ENCODE data around the gene RAB7A. TPM values are rescaled to one million over a fixed set of nuclear protein-coding genes. Genes with fewer than 3 reads are reported as not detected.
A peak's percentile ranks its signal among the peaks of the same experiment; 100 is the strongest.

The RAB7A gene
- total RNA-seq, 1 donor from 2014 or later, result 319 TPM

GRCh38 chr3:128735884-128736283 is 9.9 kb downstream of the RAB7A start:
- no peaks in the 10 kb centered on the region for H3K27me3 Mint-ChIP-seq (ENCODE audit: low read depth, unreplicated experiment)
- no peak overlapping the region for H3K4me2 ChIP-seq (ENCODE audit: low read length)
- no peak overlapping the region for H3K27ac ChIP-seq (ENCODE audit: low read depth, low read length)
- peaks cover 99% of the 10 kb centered on the region for H3K79me2 ChIP-seq (ENCODE audit: insufficient read depth, low read length)
- H3K9me3 Mint-ChIP-seq (ENCODE audit: unreplicated experiment), result no peaks in the 10 kb centered on the region
- DNase-seq (ENCODE audit: low read depth), result no peak
- H3K27me3 ChIP-seq (ENCODE audit: insufficient read depth, low read length), result no peaks in the 10 kb centered on the region
- H4K20me1 ChIP-seq (ENCODE audit: insufficient read depth, low read length), result peaks cover 94% of the 10 kb centered on the region
- no peak overlapping the region for H3K27ac Mint-ChIP-seq (ENCODE audit: unreplicated experiment)
- H3K4me3 ChIP-seq (ENCODE audit: insufficient read depth, low read depth, low read length), result no peak overlapping the region
- H3K9me3 ChIP-seq (ENCODE audit: insufficient read depth, low read depth, low read length), result no peaks in the 10 kb centered on the region
- H2AFZ ChIP-seq (ENCODE audit: low read depth, low read length), result no peak overlapping the region
- no peaks in the 10 kb centered on the region for H3K4me1 ChIP-seq (ENCODE audit: insufficient read depth, low read length)
- FAIRE-seq, result no peak
- no peaks in the 10 kb centered on the region for H3K36me3 ChIP-seq (ENCODE audit: insufficient read depth, low read length)
- peaks cover 8% of the 10 kb centered on the region for H3K36me3 Mint-ChIP-seq (ENCODE audit: low read depth, unreplicated experiment)
- no peak overlapping the region for H3K9ac ChIP-seq (ENCODE audit: low read length)
- no peak overlapping the region for H3K4me3 Mint-ChIP-seq (ENCODE audit: unreplicated experiment)
- H3K4me1 Mint-ChIP-seq (ENCODE audit: low read depth, unreplicated experiment), result peaks cover 38% of the 10 kb centered on the region
- TF ChIP-seq CTCF (IDR thresholded peaks at IDR 0.05; ENCODE audit: insufficient read depth, low read depth, low read length), result no peak
- no peak for TF ChIP-seq EZH2 (IDR thresholded peaks at IDR 0.05; ENCODE audit: insufficient read depth, low read length)

- Histone ChIP-seq H3K27me3 (ENCODE audit: insufficient read depth, low read length) (no peaks in the 10 kb centered on the region), H3K27ac (ENCODE audit: low read depth, low read length) (no peak overlapping the region), H3K9me3 (ENCODE audit: insufficient read depth, low read depth, low read length) (no peaks in the 10 kb centered on the region), H3K4me2 (ENCODE audit: low read length) (no peak overlapping the region), H3K9ac (ENCODE audit: low read length) (no peak overlapping the region), H3K4me1 (ENCODE audit: insufficient read depth, low read length) (no peaks in the 10 kb centered on the region), H3K36me3 (ENCODE audit: insufficient read depth, low read length) (no peaks in the 10 kb centered on the region), H3K79me2 (ENCODE audit: insufficient read depth, low read length) (peaks cover 99% of the 10 kb centered on the region), H2AFZ (ENCODE audit: low read depth, low read length) (no peak overlapping the region), H3K4me3 (ENCODE audit: insufficient read depth, low read depth, low read length) (no peak overlapping the region), H4K20me1 (ENCODE audit: insufficient read depth, low read length) (peaks cover 94% of the 10 kb centered on the region)
- Mint-ChIP-seq H3K4me1 (ENCODE audit: low read depth, unreplicated experiment) (peaks cover 33% of the 10 kb centered on the region), H3K27ac (ENCODE audit: unreplicated experiment) (no peak overlapping the region), H3K36me3 (ENCODE audit: low read depth, unreplicated experiment) (peaks cover 5% of the 10 kb centered on the region), H3K9me3 (ENCODE audit: unreplicated experiment) (no peaks in the 10 kb centered on the region), H3K4me3 (ENCODE audit: unreplicated experiment) (no peak overlapping the region), H3K27me3 (ENCODE audit: low read depth, unreplicated experiment) (no peaks in the 10 kb centered on the region)
- TF ChIP-seq EZH2 (IDR thresholded peaks at IDR 0.05; ENCODE audit: insufficient read depth, low read length), result no peak
- TF ChIP-seq CTCF (IDR thresholded peaks at IDR 0.05; ENCODE audit: insufficient read depth, low read depth, low read length), result no peak
- DNase-seq (ENCODE audit: low read depth) (peak; percentile 44), FAIRE-seq (no peak)
Measured at GRCh38 chr3:128736601-128737000, 10.6 kb downstream of the RAB7A start.

GRCh38 chr3:128740621-128741020 is 14.6 kb downstream of the RAB7A start:
- H3K4me3 Mint-ChIP-seq (ENCODE audit: unreplicated experiment), result no peak overlapping the region
- Histone ChIP-seq H3K36me3 (ENCODE audit: insufficient read depth, low read length) (peaks cover 6% of the 10 kb centered on the region), H3K4me3 (ENCODE audit: insufficient read depth, low read depth, low read length) (no peak overlapping the region), H3K4me1 (ENCODE audit: insufficient read depth, low read length) (no peaks in the 10 kb centered on the region), H3K4me2 (ENCODE audit: low read length) (no peak overlapping the region), H2AFZ (ENCODE audit: low read depth, low read length) (no peak overlapping the region), H3K9ac (ENCODE audit: low read length) (no peak overlapping the region), H3K27ac (ENCODE audit: low read depth, low read length) (no peak overlapping the region), H3K79me2 (ENCODE audit: insufficient read depth, low read length) (peaks cover 98% of the 10 kb centered on the region), H3K9me3 (ENCODE audit: insufficient read depth, low read depth, low read length) (no peaks in the 10 kb centered on the region), H4K20me1 (ENCODE audit: insufficient read depth, low read length) (peaks cover 86% of the 10 kb centered on the region), H3K27me3 (ENCODE audit: insufficient read depth, low read length) (no peaks in the 10 kb centered on the region)
- H3K9me3 Mint-ChIP-seq (ENCODE audit: unreplicated experiment), result no peaks in the 10 kb centered on the region
- H3K27ac Mint-ChIP-seq (ENCODE audit: unreplicated experiment), result no peak overlapping the region
- TF ChIP-seq EZH2 (IDR thresholded peaks at IDR 0.05; ENCODE audit: insufficient read depth, low read length) (no peak), CTCF (IDR thresholded peaks at IDR 0.05; ENCODE audit: insufficient read depth, low read depth, low read length) (no peak)
- H3K27me3 Mint-ChIP-seq (ENCODE audit: low read depth, unreplicated experiment), result no peaks in the 10 kb centered on the region
- H3K36me3 Mint-ChIP-seq (ENCODE audit: low read depth, unreplicated experiment), result peaks cover 12% of the 10 kb centered on the region
- FAIRE-seq, result no peak
- no peak for DNase-seq (ENCODE audit: low read depth)
- H3K4me1 Mint-ChIP-seq (ENCODE audit: low read depth, unreplicated experiment), result peaks cover 13% of the 10 kb centered on the region

Measured in astrocyte (in vitro differentiated cells and primary cell).